Kidney (tissue), 14 donors: ENCODE results near the gene GPC1. TPM values are rescaled to one million over a fixed set of nuclear protein-coding genes. Genes with fewer than 3 reads are reported as not detected.

Experiments
- DNase-seq, 5 donors: peaks; one replicate each; pipeline ENCODE4 v3.0.0-alpha.2; 2013 to 2020
- FAIRE-seq: peaks from 2 replicates; lab custom pipeline; 2012; peaks lifted over from hg19 to GRCh38; lab: Jason Lieb, UNC
- H3K27ac ChIP-seq, 2 donors: one replicate each; pipeline ENCODE4 v1.7.0; 2013; ENCODE audit warnings: low read depth in 2 of 2, low read length in 2 of 2, inconsistent platforms in 1 of 2
- H3K27me3 ChIP-seq: one replicate; pipeline ENCODE4 v1.7.1; 2013; ENCODE audit warnings: low read length, inconsistent platforms; ENCODE audit not compliant: control insufficient read depth, insufficient read depth
- H3K36me3 ChIP-seq, 3 donors: one replicate each; pipeline versions ENCODE4 v1.7.0 to v1.7.1; 2013; ENCODE audit warnings: low read length in 3 of 3, control low read depth in 1 of 3, inconsistent platforms in 1 of 3; ENCODE audit not compliant: insufficient read depth in 3 of 3, control insufficient read depth in 2 of 3
- H3K4me1 ChIP-seq, 3 donors: one replicate each; pipeline versions ENCODE4 v1.7.0 to v1.7.1; 2013; ENCODE audit warnings: low read length in 3 of 3, inconsistent platforms in 1 of 3, low read depth in 1 of 3; ENCODE audit not compliant: control insufficient read depth in 2 of 3, insufficient read depth in 2 of 3
- H3K4me3 ChIP-seq, 3 donors: one replicate each; pipeline versions ENCODE4 v1.7.0 to v1.8.1; 2013; ENCODE audit warnings: low read length in 3 of 3, control low read depth in 1 of 3, inconsistent platforms in 1 of 3
- H3K9ac ChIP-seq, 3 donors: one replicate each; pipeline versions ENCODE4 v1.7.0 to v1.7.1; 2013; ENCODE audit warnings: low read length in 3 of 3, control low read depth in 1 of 3, inconsistent platforms in 1 of 3
- H3K9me3 ChIP-seq, 3 donors: one replicate each; pipeline versions ENCODE4 v1.7.0 to v1.7.1; 2013; ENCODE audit warnings: low read length in 3 of 3, control low read depth in 1 of 3, inconsistent platforms in 1 of 3; ENCODE audit not compliant: control insufficient read depth in 2 of 3, insufficient read depth in 1 of 3
- intact Hi-C: fragments of 100-400 bp; cut with DNase I; formaldehyde crosslinking; loops from one replicate; pipeline ENCODE4 v1.11.1; 2022
- polyA plus RNA-seq: library from polyadenylated mRNA; stranded (reverse); fragments of 350-450 nt; fragmentation: Illumina TruSeq; extraction: RNeasy Lipid Tissue Mini Kit (QIAGEN cat#74804); gene quantifications from one replicate; pipeline ENCODE4 v1.2.3, GENCODE V29; 2014; ENCODE audit warnings: low read depth, low replicate concordance; ENCODE audit not compliant: insufficient read depth
- total RNA-seq: library from RNA; stranded (reverse); fragmentation: NEBNext Ultra II Directional; extraction: Animal tissue kit (Norgen Biotek cat#: 25700); gene quantifications from one replicate; pipeline ENCODE4 v1.2.1, GENCODE V29; 2021
- TF ChIP-seq, protein P1 (sequence below): IDR thresholded peaks from 3 replicates; pipeline ENCODE4 v1.5.1; 2012; ENCODE audit warnings: mild to moderate bottlenecking, moderate library complexity, borderline replicate concordance; ENCODE audit not compliant: insufficient read depth; ENCODE audit errors: extremely low read depth
- donor health status: control.
- donor health status: control.
- donor health status: control.
- donor health status: control.
- donor health status: control.
- donor health status: DM: yes; HTN: yes; CAD: no.
- donor health status: Normal renal cell carcinoma (clear cell type).

GPC1 gene
- total and polyA plus RNA-seq, 2 donors from 2014 or later = 18.4 to 124 TPM

DNA sequence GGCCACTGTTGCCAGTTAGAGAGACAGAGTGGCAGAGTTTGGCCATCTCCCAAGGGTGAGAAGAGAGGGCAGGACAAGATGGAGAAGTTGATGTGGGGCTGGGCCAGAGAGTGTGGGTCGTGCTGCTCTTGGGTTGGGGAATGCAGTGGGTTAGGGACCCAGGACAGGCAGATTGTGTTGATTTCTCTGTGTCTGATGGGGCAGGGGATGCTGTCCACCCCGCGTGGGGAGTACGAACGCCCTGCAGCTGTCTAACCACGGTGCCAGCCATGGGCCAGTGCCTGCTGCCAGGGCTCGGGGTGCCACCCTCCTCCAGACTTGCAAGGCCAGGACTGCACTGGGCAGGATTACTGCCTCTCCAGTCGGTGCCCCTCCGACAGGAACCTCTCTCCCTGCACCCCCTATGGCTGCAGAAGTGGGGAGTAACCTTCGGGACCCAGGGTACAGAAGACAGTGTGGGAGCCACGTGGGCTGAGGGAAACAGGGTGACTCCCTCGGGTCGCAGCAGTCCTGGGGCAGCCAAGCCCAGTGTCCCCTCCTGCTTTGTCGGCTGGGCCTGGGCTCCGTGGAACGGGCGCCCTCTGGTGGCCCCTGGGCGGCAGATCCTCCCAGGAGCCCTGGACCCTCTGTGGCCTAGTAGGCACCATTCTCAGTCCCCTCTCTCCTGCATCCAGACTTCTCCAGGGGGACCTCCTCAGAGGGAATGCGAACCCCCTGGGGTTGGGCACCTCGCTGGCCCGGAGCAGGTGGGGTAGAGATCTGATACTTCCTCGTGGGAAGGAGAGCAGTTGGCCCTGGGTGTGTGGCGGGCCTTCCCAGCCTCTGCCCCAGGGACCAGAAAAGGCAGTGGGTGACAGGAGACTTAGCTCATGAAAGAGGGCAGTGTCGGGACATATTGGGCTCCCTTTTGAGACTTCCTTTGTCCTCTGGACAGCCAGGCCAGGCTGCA lies 2.7 kb downstream of the GPC1 start:
- intact Hi-C loops = loop anchor here (5.0 kb wide), 1 partner anchor 206 kb away; no protein-coding TSS in a partner anchor
- no peaks in the 10 kb centered on the region for H3K9me3 ChIP-seq
- no peak overlapping the region for H3K4me3 ChIP-seq
- no peak overlapping the region for H3K27ac ChIP-seq
- TF ChIP-seq, protein P1, sequence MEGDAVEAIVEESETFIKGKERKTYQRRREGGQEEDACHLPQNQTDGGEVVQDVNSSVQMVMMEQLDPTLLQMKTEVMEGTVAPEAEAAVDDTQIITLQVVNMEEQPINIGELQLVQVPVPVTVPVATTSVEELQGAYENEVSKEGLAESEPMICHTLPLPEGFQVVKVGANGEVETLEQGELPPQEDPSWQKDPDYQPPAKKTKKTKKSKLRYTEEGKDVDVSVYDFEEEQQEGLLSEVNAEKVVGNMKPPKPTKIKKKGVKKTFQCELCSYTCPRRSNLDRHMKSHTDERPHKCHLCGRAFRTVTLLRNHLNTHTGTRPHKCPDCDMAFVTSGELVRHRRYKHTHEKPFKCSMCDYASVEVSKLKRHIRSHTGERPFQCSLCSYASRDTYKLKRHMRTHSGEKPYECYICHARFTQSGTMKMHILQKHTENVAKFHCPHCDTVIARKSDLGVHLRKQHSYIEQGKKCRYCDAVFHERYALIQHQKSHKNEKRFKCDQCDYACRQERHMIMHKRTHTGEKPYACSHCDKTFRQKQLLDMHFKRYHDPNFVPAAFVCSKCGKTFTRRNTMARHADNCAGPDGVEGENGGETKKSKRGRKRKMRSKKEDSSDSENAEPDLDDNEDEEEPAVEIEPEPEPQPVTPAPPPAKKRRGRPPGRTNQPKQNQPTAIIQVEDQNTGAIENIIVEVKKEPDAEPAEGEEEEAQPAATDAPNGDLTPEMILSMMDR = peak; percentile 84
- H3K36me3 ChIP-seq = no peaks in the 10 kb centered on the region
- peak; percentile 71 to 90 (median 83) for DNase-seq
- no peak overlapping the region for H3K9ac ChIP-seq
- no peak for FAIRE-seq
- no peaks in the 10 kb centered on the region for H3K27me3 ChIP-seq
- H3K4me1 ChIP-seq = peaks cover 0 to 9% (median 3%) of the 10 kb centered on the region in 3 donors

DNA sequence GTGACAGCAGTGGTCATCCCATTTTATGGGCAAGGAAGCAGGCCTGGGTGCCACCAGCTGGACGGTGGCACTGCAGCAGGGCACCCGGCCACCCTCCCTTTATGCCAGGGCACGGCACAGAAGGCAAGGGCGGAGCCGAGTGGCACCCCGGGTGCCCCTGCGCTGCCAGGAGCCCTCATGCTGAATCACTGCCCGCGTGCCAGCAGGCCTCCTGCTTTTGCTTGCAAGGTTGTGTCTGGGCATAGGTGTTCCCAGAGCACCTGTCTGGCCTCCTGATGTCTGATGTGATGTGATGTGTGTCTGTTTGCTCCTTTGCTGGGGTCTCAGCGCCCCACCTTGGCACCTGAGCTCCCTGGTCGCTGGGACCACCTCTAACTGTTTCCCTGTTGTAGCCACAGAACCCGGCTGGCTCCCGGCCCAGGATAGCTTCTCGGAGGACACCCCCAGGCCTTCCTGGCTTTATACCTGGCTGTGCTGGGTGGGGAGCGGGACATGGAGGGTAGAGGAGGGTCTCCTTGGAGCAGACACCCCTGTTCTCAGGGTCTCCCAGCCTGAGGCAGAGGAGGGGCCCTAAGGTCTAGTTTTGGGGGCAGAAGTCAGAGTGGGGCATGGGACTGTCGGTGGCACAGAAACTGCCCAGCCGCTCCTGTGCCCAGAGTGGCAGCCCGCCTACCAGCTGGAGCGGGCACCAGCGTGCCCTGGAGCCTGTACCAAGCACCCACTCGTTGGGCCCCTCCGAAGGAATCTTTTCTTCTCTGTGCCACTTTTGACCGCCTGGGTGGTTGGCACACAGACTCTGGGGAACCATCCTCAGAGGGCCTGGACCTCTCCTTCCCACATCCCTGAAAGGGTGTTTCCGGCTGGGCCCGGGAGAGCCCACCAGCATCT lies 3.6 kb downstream of the GPC1 start:
- no peaks in the 10 kb centered on the region for H3K9me3 ChIP-seq
- no peaks in the 10 kb centered on the region for H3K36me3 ChIP-seq
- intact Hi-C loops = loop anchor here (5.0 kb wide), 1 partner anchor 207 kb away; no protein-coding TSS in a partner anchor
- H3K4me3 ChIP-seq = no peak overlapping the region
- no peak overlapping the region for H3K9ac ChIP-seq
- no peak overlapping the region for H3K27ac ChIP-seq
- DNase-seq (peak in 1 of 5 donors; percentile 68), FAIRE-seq (no peak)
- H3K27me3 ChIP-seq = no peaks in the 10 kb centered on the region
- TF ChIP-seq, protein P1 = no peak
- peaks cover 0 to 9% (median 3%) of the 10 kb centered on the region in 3 donors for H3K4me1 ChIP-seq

DNA sequence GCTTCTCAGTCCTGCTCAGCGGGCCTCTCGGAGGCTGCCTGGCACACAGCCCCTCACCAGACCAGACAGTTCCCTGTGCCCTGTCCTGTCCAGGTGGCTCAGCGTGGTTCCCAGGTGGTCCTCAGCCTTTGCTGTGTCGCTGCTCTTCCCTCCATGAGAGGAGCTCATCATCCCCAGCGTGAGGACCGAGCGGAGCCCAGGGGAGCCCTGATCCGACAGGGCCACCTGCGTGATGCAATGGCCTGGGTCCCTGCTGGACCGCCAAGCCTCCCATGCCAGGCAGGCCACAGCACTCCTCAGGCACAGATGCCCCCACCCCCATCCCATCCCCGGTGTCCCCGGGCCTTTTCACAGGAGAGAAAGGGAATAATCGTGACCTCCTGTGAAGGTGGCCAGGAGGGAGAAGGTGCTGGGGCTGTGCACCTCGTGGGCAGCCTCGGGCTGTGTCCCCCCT lies 4.3 kb downstream of the GPC1 start:
- intact Hi-C loops = loop anchor here (5.0 kb wide), 1 partner anchor 207 kb away; no protein-coding TSS in a partner anchor
- H3K4me1 ChIP-seq = peaks cover 0 to 9% (median 3%) of the 10 kb centered on the region in 3 donors

More for the DNA sequence above, 4.3 kb downstream of the GPC1 start:
- Histone ChIP-seq H3K36me3 (no peaks in the 10 kb centered on the region), H3K27me3 (no peaks in the 10 kb centered on the region), H3K9me3 (no peaks in the 10 kb centered on the region), H3K9ac (no peak overlapping the region), H3K4me3 (no peak overlapping the region), H3K27ac (no peak overlapping the region)
- FAIRE-seq (no peak), DNase-seq (peak in 2 of 5 donors; percentile 42 to 62)
- TF ChIP-seq, protein P1 = no peak
